Loucy (cell line): Measurements from ENCODE around the gene HEPN1.

Experiments
- H2AFZ ChIP-seq: fragments of 200-600 bp; sonication (generic); 2 replicates; pipeline ENCODE4 v1.6.0; 2016; ENCODE audit warnings: antibody characterized with exemption, mild to moderate bottlenecking, low read length, moderate library complexity
- H3F3A ChIP-seq: fragments of 200-600 bp; 2 replicates; pipeline ENCODE4 v1.6.0; 2016; ENCODE audit warnings: antibody characterized with exemption, low read depth, mild to moderate bottlenecking
- H3K27me3 ChIP-seq: fragments of 200-600 bp; sonication (generic); 2 replicates; pipeline ENCODE4 v1.6.1; 2014; ENCODE audit warnings: low read length, mild to moderate bottlenecking; ENCODE audit not compliant: insufficient read depth, poor library complexity, severe bottlenecking
- H3K36me3 ChIP-seq: fragments of 200-600 bp; sonication (generic); 2 replicates; pipeline ENCODE4 v1.6.1; 2016; ENCODE audit warnings: low read length; ENCODE audit not compliant: insufficient read depth
- H3K4me1 ChIP-seq: fragments of 200-600 bp; sonication (generic); 2 replicates; pipeline ENCODE4 v1.5.1; 2014; ENCODE audit warnings: low read length, mild to moderate bottlenecking; ENCODE audit not compliant: insufficient read depth, poor library complexity, severe bottlenecking
- H3K4me2 ChIP-seq: fragments of 200-600 bp; sonication (generic); 2 replicates; pipeline ENCODE4 v1.6.0; 2014; ENCODE audit warnings: antibody characterized with exemption, low read length, low read depth, mild to moderate bottlenecking; ENCODE audit not compliant: poor library complexity, severe bottlenecking
- H3K4me3 ChIP-seq: fragments of 200-600 bp; sonication (generic); 2 replicates; pipeline ENCODE4 v1.5.1; 2014; ENCODE audit warnings: low read length, mild to moderate bottlenecking, mixed read lengths; ENCODE audit not compliant: poor library complexity, severe bottlenecking
- H3K79me2 ChIP-seq: fragments of 200-600 bp; sonication (generic); 2 replicates; pipeline ENCODE4 v1.6.1; 2014; ENCODE audit warnings: low read length; ENCODE audit not compliant: insufficient read depth
- H3K9ac ChIP-seq: fragments of 200-600 bp; sonication (generic); 2 replicates; pipeline ENCODE4 v1.6.0; 2014; ENCODE audit warnings: mild to moderate bottlenecking, low read depth, low read length, moderate library complexity; ENCODE audit not compliant: poor library complexity, severe bottlenecking
- H3K9me2 ChIP-seq: fragments of 200-600 bp; sonication (generic); replicated peaks from 2 replicates; pipeline ENCODE4 v1.6.1; 2016; ENCODE audit warnings: low read depth, low read length, mixed read lengths
- H3K9me3 ChIP-seq: fragments of 200-600 bp; sonication (generic); 2 replicates; pipeline ENCODE4 v1.6.1; 2014; ENCODE audit warnings: mild to moderate bottlenecking, antibody characterized with exemption, low read length, low read depth; ENCODE audit not compliant: insufficient read depth
- H4K20me1 ChIP-seq: fragments of 200-600 bp; sonication (generic); 2 replicates; pipeline ENCODE4 v1.6.0; 2014; ENCODE audit warnings: antibody characterized with exemption, low read length, mild to moderate bottlenecking; ENCODE audit not compliant: insufficient read depth, poor library complexity, severe bottlenecking
- CTCF ChIP-seq: fragments of 200-600 bp; sonication (generic); conservative IDR thresholded peaks from 2 replicates; pipeline ENCODE4 v1.5.1; 2014; ENCODE audit warnings: mild to moderate bottlenecking, antibody characterized with exemption, low read length
- EZH2phosphoT487 ChIP-seq: fragments of 200-600 bp; IDR thresholded peaks from 2 replicates; pipeline ENCODE4 v1.6.1; 2018; ENCODE audit warnings: antibody characterized with exemption, mild to moderate bottlenecking, moderate library complexity, borderline replicate concordance

HEPN1 gene

GRCh38 chr11:124945826-124946225 is 26.8 kb downstream of the HEPN1 start:
- Histone ChIP-seq H3K4me3 (no peak overlapping the region), H3F3A (peaks cover 4% of the 10 kb centered on the region; the same call in 1 of the 2 replicates)

GRCh38 chr11:124946735-124947141 is 27.7 kb downstream of the HEPN1 start:
- Histone ChIP-seq H3K9me3 (no peaks in the 10 kb centered on the region), H4K20me1 (no peaks in the 10 kb centered on the region), H3K4me2 (no peak overlapping the region), H3K27me3 (no peaks in the 10 kb centered on the region), H3K79me2 (no peaks in the 10 kb centered on the region), H3F3A (peaks cover 13% of the 10 kb centered on the region), H3K4me3 (no peak overlapping the region), H3K36me3 (no peaks in the 10 kb centered on the region), H3K9ac (no peak overlapping the region), H3K4me1 (peaks cover 44% of the 10 kb centered on the region), H2AFZ (no peak overlapping the region), H3K9me2 (no peaks in the 10 kb centered on the region)
- TF ChIP-seq CTCF: no peak
- no peak for TF ChIP-seq EZH2phosphoT487

More at GRCh38 chr11:124945826-124946225, 26.8 kb downstream of the HEPN1 start:
- Histone ChIP-seq H3K79me2 (no peaks in the 10 kb centered on the region), H4K20me1 (no peaks in the 10 kb centered on the region), H3K4me1 (peaks cover 35% of the 10 kb centered on the region), H3K9me3 (no peaks in the 10 kb centered on the region), H2AFZ (no peak overlapping the region), H3K9ac (no peak overlapping the region), H3K36me3 (no peaks in the 10 kb centered on the region), H3K27me3 (no peaks in the 10 kb centered on the region), H3K9me2 (no peaks in the 10 kb centered on the region), H3K4me2 (no peak overlapping the region)
- TF ChIP-seq EZH2phosphoT487 (no peak), CTCF (no peak)

GRCh38 chr11:124950601-124951330 is 31.7 kb downstream of the HEPN1 start:
- no peaks in the 10 kb centered on the region for H3K9me2 ChIP-seq
- H3K4me2 ChIP-seq: peak overlapping the region; percentile 94
- H4K20me1 ChIP-seq: peaks cover 7% of the 10 kb centered on the region
- peak overlapping the region; percentile 47 for H3K4me3 ChIP-seq
- H3K79me2 ChIP-seq: peaks cover 27% of the 10 kb centered on the region
- peaks cover 14% of the 10 kb centered on the region for H3F3A ChIP-seq
- peak overlapping the region; percentile 40 for H3K9ac ChIP-seq
- H2AFZ ChIP-seq: peak overlapping the region; percentile 3; the same call in 1 of the 2 replicates
- H3K4me1 ChIP-seq: peaks cover 53% of the 10 kb centered on the region
- no peaks in the 10 kb centered on the region for H3K9me3 ChIP-seq
- H3K27me3 ChIP-seq: no peaks in the 10 kb centered on the region
- TF ChIP-seq EZH2phosphoT487 (no peak), CTCF (no peak)
- no peaks in the 10 kb centered on the region for H3K36me3 ChIP-seq
